H1 (cell line): ENCODE measurements around the gene RAP2B. TPM values are rescaled to one million over a fixed set of nuclear protein-coding genes. Genes with fewer than 3 reads are reported as not detected.
A peak's percentile ranks its signal among the peaks of the same experiment; 100 is the strongest.

Experiments used
- CTCF ChIA-PET: fragments of 300-600 bp; sonication (Branson Sonifier 250); formaldehyde crosslinking; loops from one replicate; lab custom pipeline; 2021; ENCODE audit not compliant: partially characterized antibody; lab: Charles Lee
- POLR2A ChIA-PET: fragments of 300-600 bp; sonication (Branson Sonifier 250); formaldehyde crosslinking; loops from one replicate; lab custom pipeline; 2021; ENCODE audit warnings: inconsistent platforms; ENCODE audit not compliant: partially characterized antibody; lab: Charles Lee
- DNase-seq, 2 experiments: peaks; one replicate each; pipeline versions ENCODE4 v3.0.0 to v3.0.0-alpha.2; 2010 to 2022; ENCODE audit warnings: low spot score in 2 of 2, low read depth in 1 of 2, mixed read lengths in 1 of 2
- FAIRE-seq: peaks from 2 replicates; lab custom pipeline; 2011; peaks lifted over from hg19 to GRCh38; lab: Jason Lieb, UNC
- H2AFZ ChIP-seq: 2 replicates; pipeline ENCODE4 v1.8.1; 2012; ENCODE audit warnings: low read length, inconsistent platforms
- H2AK5ac ChIP-seq: 2 replicates; pipeline ENCODE4 v1.6.1; 2013; ENCODE audit warnings: low read depth, low read length
- H2BK120ac ChIP-seq: replicated peaks from 2 replicates; pipeline ENCODE3; 2013; ENCODE audit warnings: low read depth, low read length, inconsistent platforms
- H2BK12ac ChIP-seq: 2 replicates; pipeline ENCODE4 v1.6.1; 2013; ENCODE audit warnings: low read depth, low read length
- H2BK15ac ChIP-seq: 2 replicates; pipeline ENCODE4 v1.6.1; 2013; ENCODE audit warnings: low read length
- H2BK20ac ChIP-seq: 2 replicates; pipeline ENCODE4 v1.6.1; 2013; ENCODE audit warnings: low read length
- H2BK5ac ChIP-seq: 2 replicates; pipeline ENCODE4 v1.6.1; 2013; ENCODE audit warnings: low read depth, low read length
- H3K14ac ChIP-seq: 2 replicates; pipeline ENCODE4 v1.6.1; 2013; ENCODE audit warnings: inconsistent platforms; ENCODE audit not compliant: insufficient read length
- H3K18ac ChIP-seq: 2 replicates; pipeline ENCODE4 v1.6.1; 2013; ENCODE audit warnings: low read length; ENCODE audit errors: extremely low read depth
- H3K23ac ChIP-seq: 2 replicates; pipeline ENCODE4 v1.6.1; 2013; ENCODE audit warnings: inconsistent platforms; ENCODE audit not compliant: insufficient read length
- H3K23me2 ChIP-seq: 2 replicates; pipeline ENCODE4 v1.6.1; 2013; ENCODE audit warnings: low read depth, low read length
- H3K27ac ChIP-seq: 2 replicates; pipeline ENCODE4 v1.6.1; 2011; ENCODE audit warnings: low read depth, low read length, inconsistent platforms
- H3K27me3 ChIP-seq, 4 experiments: replicated peaks in 1 of 4; 1 replicate in 1 of 4; 2 replicates in 3 of 4; pipeline versions ENCODE4 v1.6.1 to v1.8.1; 2011 to 2013; ENCODE audit warnings: low read length in 3 of 4, mild to moderate bottlenecking in 3 of 4, inconsistent platforms in 2 of 4, mixed read lengths in 2 of 4, moderate library complexity in 1 of 4; ENCODE audit not compliant: control insufficient read depth in 3 of 4, insufficient read depth in 3 of 4; ENCODE audit errors: extremely low read depth in 1 of 4
- H3K36me3 ChIP-seq, 4 experiments: 2 replicates each; pipeline versions ENCODE4 v1.6.1 to v1.8.1; 2011 to 2013; ENCODE audit warnings: mild to moderate bottlenecking in 4 of 4, low read length in 3 of 4, moderate library complexity in 2 of 4, control low read depth in 1 of 4, inconsistent platforms in 1 of 4; ENCODE audit not compliant: insufficient read depth in 4 of 4, control insufficient read depth in 2 of 4
- H3K4ac ChIP-seq: replicated peaks from 2 replicates; pipeline ENCODE3; 2013; ENCODE audit warnings: low read length, low read depth, mixed read lengths, inconsistent platforms; ENCODE audit not compliant: insufficient read length
- H3K4me1 ChIP-seq, 4 experiments: replicated peaks in 1 of 4; 1 replicate in 1 of 4; 2 replicates in 3 of 4; pipeline versions ENCODE4 v1.6.1 to v1.8.1; 2011 to 2013; ENCODE audit warnings: low read length in 3 of 4, inconsistent platforms in 2 of 4, mixed read lengths in 1 of 4; ENCODE audit not compliant: insufficient read depth in 4 of 4, control insufficient read depth in 3 of 4
- H3K4me2 ChIP-seq, 2 experiments: 2 replicates each; pipeline versions ENCODE4 v1.6.1 to v1.8.1; 2011 to 2013; ENCODE audit warnings: low read depth in 2 of 2, low read length in 2 of 2, control low read depth in 1 of 2, inconsistent platforms in 1 of 2, mild to moderate bottlenecking in 1 of 2; ENCODE audit not compliant: insufficient read depth in 1 of 2
- H3K4me3 ChIP-seq, 4 experiments: fragments of 200-600, 300-600 bp in 1 of 4; sonication (generic), shearing (Covaris generic), sonication (Bioruptor Twin) in 1 of 4; 2 replicates each; pipeline versions ENCODE4 v1.5.1 to v1.8.1; 2011 to 2016; ENCODE audit warnings: low read length in 4 of 4, low read depth in 3 of 4, control low read depth in 2 of 4, inconsistent platforms in 2 of 4, mild to moderate bottlenecking in 2 of 4, mixed read lengths in 1 of 4, moderate library complexity in 1 of 4; ENCODE audit not compliant: insufficient read depth in 2 of 4; ENCODE audit errors: extremely low read depth in 1 of 4
- H3K56ac ChIP-seq: replicated peaks from 2 replicates; pipeline ENCODE3; 2013; ENCODE audit warnings: low read depth, mild to moderate bottlenecking, mixed read lengths, low read length, inconsistent platforms; ENCODE audit not compliant: insufficient read length
- H3K79me1 ChIP-seq: 2 replicates; pipeline ENCODE4 v1.6.1; 2013; ENCODE audit warnings: low read depth, low read length, control low read depth
- H3K79me2 ChIP-seq, 2 experiments: 2 replicates each; pipeline versions ENCODE4 v1.6.1 to v1.8.1; 2012 to 2013; ENCODE audit warnings: low read length in 2 of 2, mild to moderate bottlenecking in 2 of 2, inconsistent platforms in 1 of 2; ENCODE audit not compliant: insufficient read depth in 2 of 2, control insufficient read depth in 1 of 2
- H3K9ac ChIP-seq, 4 experiments: replicated peaks in 1 of 4; 1 replicate in 1 of 4; 2 replicates in 3 of 4; pipeline versions ENCODE4 v1.6.1 to v1.8.1; 2011 to 2013; ENCODE audit warnings: low read depth in 3 of 4, low read length in 3 of 4, control low read depth in 2 of 4, mild to moderate bottlenecking in 2 of 4, moderate library complexity in 2 of 4, inconsistent platforms in 1 of 4; ENCODE audit errors: extremely low read depth in 1 of 4
- H3K9me3 ChIP-seq, 2 experiments: 2 replicates each; pipeline versions ENCODE4 v1.6.1 to v1.8.1; 2012 to 2013; ENCODE audit warnings: mild to moderate bottlenecking in 2 of 2, moderate library complexity in 2 of 2, control low read depth in 1 of 2, inconsistent platforms in 1 of 2, low read depth in 1 of 2, low read length in 1 of 2, mixed read lengths in 1 of 2; ENCODE audit not compliant: insufficient read depth in 2 of 2
- H4K20me1 ChIP-seq, 2 experiments: replicated peaks in 1 of 2; 2 replicates each; pipeline versions ENCODE3 to v1.8.1; 2011 to 2013; ENCODE audit warnings: inconsistent platforms in 2 of 2, low read length in 2 of 2, mild to moderate bottlenecking in 1 of 2; ENCODE audit not compliant: insufficient read depth in 2 of 2, control insufficient read depth in 1 of 2
- H4K5ac ChIP-seq: 2 replicates; pipeline ENCODE4 v1.6.1; 2013; ENCODE audit warnings: low read length, low read depth, mixed read lengths, inconsistent platforms; ENCODE audit not compliant: insufficient read length
- H4K8ac ChIP-seq: 2 replicates; pipeline ENCODE4 v1.8.0; 2013; ENCODE audit warnings: mild to moderate bottlenecking, moderate library complexity, low read length, inconsistent platforms; ENCODE audit not compliant: insufficient read depth; ENCODE audit errors: extremely low read depth
- H4K91ac ChIP-seq: replicated peaks from 2 replicates; pipeline ENCODE3; 2013; ENCODE audit warnings: low read length, mixed read lengths, inconsistent platforms; ENCODE audit not compliant: insufficient read length
- CTCF ChIP-seq, 3 experiments: IDR thresholded peaks; 1 replicate in 2 of 3; 2 replicates in 1 of 3; pipeline versions ENCODE4 v1.5.1 to v1.6.1; 2011; ENCODE audit warnings: low read length in 3 of 3, mild to moderate bottlenecking in 3 of 3, inconsistent platforms in 2 of 3, low read depth in 1 of 3, moderate library complexity in 1 of 3; ENCODE audit not compliant: insufficient read depth in 1 of 3; ENCODE audit errors: control extremely low read depth in 1 of 3
- HDAC6 ChIP-seq: IDR thresholded peaks from one replicate; pipeline ENCODE4 v1.7.1; 2012; ENCODE audit warnings: low read depth, mild to moderate bottlenecking, inconsistent platforms, low read length, moderate library complexity
- RAD21 ChIP-seq, 2 experiments: IDR thresholded peaks in 1 of 2; conservative IDR thresholded peaks in 1 of 2; 2 replicates each; pipeline ENCODE4 v1.6.1; 2011; ENCODE audit warnings: low read depth in 2 of 2, low read length in 2 of 2, improper control_type of control experiment in 1 of 2, inconsistent platforms in 1 of 2, mild to moderate bottlenecking in 1 of 2, moderate library complexity in 1 of 2
- RBBP5 ChIP-seq: IDR thresholded peaks from 2 replicates; pipeline ENCODE4 v1.7.1; 2012; ENCODE audit warnings: low read depth, mild to moderate bottlenecking, inconsistent platforms, low read length, moderate library complexity, borderline replicate concordance
- WGBS, 2 experiments: shearing (Covaris generic) in 1 of 2; methylation state at CpG; one replicate each; pipeline versions ENCODE4 v1.1.6 to v1.1.7; 2013 to 2015; ENCODE audit warnings: low lambda C conversion rate in 2 of 2, mixed read lengths in 2 of 2, inconsistent platforms in 1 of 2, low coverage in 1 of 2, missing lambda C conversion rate in 1 of 2; ENCODE audit not compliant: insufficient replicate concordance in 2 of 2, insufficient coverage in 1 of 2, insufficient read length in 1 of 2; ENCODE audit errors: extremely low coverage in 1 of 2, missing lambda C conversion rate in 1 of 2; 5-methylcytosine and 5-hydroxymethylcytosine counted together
- polyA plus RNA-seq, 7 experiments: library from polyadenylated mRNA; depleted of rRNA in 3 of 7; stranded (reverse) in 5 of 7; unstranded in 2 of 7; fragments of >200 nt in 5 of 7; fragments of 200-250 nt in 2 of 7; gene quantifications; 1 replicate in 5 of 7; 2 replicates in 1 of 7; 4 replicates in 1 of 7; pipeline versions ENCODE4 v1.2.1 to v1.2.3, GENCODE V29; 2011 to 2013; ENCODE audit warnings: missing spikeins in 2 of 7, mixed read lengths in 2 of 7
- total RNA-seq: library from RNA; stranded (reverse); fragmentation: NEBNext Ultra II Directional; extraction: Animal tissue kit (Norgen Biotek cat#: 25700); gene quantifications from 2 replicates; pipeline ENCODE4 v1.2.1, GENCODE V29; 2021

Gene RAP2B
- total and polyA plus RNA-seq, 2 of the 8 experiments (the other 6 are each of a cell fraction or from before 2014, with no cell fraction given), result 7.5 to 20.3 TPM

DNA sequence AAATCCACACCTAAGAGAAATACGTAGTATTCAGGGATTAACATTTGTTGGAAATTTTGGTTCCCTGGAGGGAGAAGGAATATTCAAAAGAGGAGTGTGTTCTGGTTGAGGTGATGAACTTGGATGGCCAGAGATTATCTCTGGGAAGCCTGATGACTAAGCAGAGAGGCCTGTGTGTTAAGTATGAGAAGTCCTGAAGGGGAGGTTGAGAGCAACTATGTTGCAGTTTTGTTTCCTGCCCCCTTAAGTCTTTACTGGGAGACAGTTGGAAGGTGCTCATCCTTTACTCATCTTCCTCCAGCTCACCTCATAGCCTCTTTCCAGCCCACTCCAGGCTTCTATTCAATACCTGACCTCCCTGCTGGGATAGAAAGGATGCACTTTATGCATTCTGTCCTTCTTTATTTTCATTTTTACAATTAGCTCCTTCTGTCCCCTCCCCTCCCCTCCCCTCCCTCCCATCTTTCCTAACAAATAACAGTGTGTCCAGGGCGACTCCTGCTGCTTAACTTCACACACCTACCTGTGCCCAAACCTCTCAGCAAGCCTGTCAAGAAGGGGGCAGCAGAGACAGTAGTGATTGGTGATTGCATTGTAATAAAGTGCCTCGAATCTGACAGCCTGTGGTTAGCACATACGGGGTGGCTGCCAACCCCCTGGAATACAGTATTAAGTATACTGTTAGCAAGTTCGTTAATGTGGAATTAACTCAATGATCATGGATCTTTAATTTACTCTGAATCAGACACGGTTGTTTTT lies 11.9 kb downstream of the RAP2B start:
- no peak overlapping the region for H3K56ac ChIP-seq
- no peaks in the 10 kb centered on the region for H3K4me1 ChIP-seq
- peaks cover 0 to 3% of the 10 kb centered on the region in 2 experiments for H4K20me1 ChIP-seq
- WGBS, 2 experiments, result 80% methylated on average over 6 of the region's 6 CpGs; no CpG with 5 or more reads in 1 of the 2 experiments
- H2BK120ac ChIP-seq, result no peak overlapping the region
- ChIA-PET POLR2A (interaction anchor here (0.7 kb wide), 1 partner anchor 9 kb away, joined by 3 read pairs; no protein-coding TSS in a partner anchor), CTCF (interaction anchor here (0.7 to 3.9 kb wide), 4 partner anchors 10 to 65 kb away, joined by 3 to 18 read pairs (median 4); no protein-coding TSS in a partner anchor)
- H3K4me2 ChIP-seq, result no peak overlapping the region
- FAIRE-seq (no peak), DNase-seq (no peak)
- no peak overlapping the region for H2AK5ac ChIP-seq
- H2AFZ ChIP-seq, result no peak overlapping the region
- no peak overlapping the region for H4K5ac ChIP-seq
- H2BK20ac ChIP-seq, result no peak overlapping the region
- H3K14ac ChIP-seq, result no peak overlapping the region
- H4K8ac ChIP-seq, result no peak overlapping the region
- no peak overlapping the region for H2BK5ac ChIP-seq
- no peak overlapping the region for H3K4me3 ChIP-seq
- no peaks in the 10 kb centered on the region for H3K79me2 ChIP-seq
- no peaks in the 10 kb centered on the region for H3K79me1 ChIP-seq
- H3K9ac ChIP-seq, result no peak overlapping the region
- H2BK15ac ChIP-seq, result no peak overlapping the region
- H3K9me3 ChIP-seq, result no peaks in the 10 kb centered on the region
- TF ChIP-seq RAD21 (IDR thresholded peaks at IDR 0.05 in 1 of 2, conservative IDR thresholded peaks at IDR 0.05 in 1 of 2; ENCODE audit: low read depth in 2 of 2, low read length in 2 of 2) (peak; percentile 43 to 59; a peak in 3 of 4 replicates), RBBP5 (no peak), HDAC6 (no peak), CTCF (IDR thresholded peaks at IDR 0.05; ENCODE audit: control extremely low read depth in 1 of 3, insufficient read depth in 1 of 3, low read depth in 1 of 3, low read length in 3 of 3) (peak in 2 of 3 experiments; percentile 30 to 65; a peak in 3 of 4 replicates)
- TF ChIP-seq, all 59 proteins: peak for 2
- H3K18ac ChIP-seq, result no peak overlapping the region
- no peak overlapping the region for H4K91ac ChIP-seq
- no peak overlapping the region for H3K4ac ChIP-seq
- H3K36me3 ChIP-seq, result no peaks in the 10 kb centered on the region
- H3K27me3 ChIP-seq, result no peaks in the 10 kb centered on the region
- H3K27ac ChIP-seq, result no peak overlapping the region
- H3K23me2 ChIP-seq, result no peaks in the 10 kb centered on the region
- H3K23ac ChIP-seq, result no peak overlapping the region
- no peak overlapping the region for H2BK12ac ChIP-seq
